Measurements from ENCODE around the gene KRT33B.

KRT33B gene

GRCh38 chr17:41345992-41346391 is 23.6 kb downstream of the KRT33B start:
- DNase-seq = no peak

GRCh38 chr17:41343029-41343428 is 26.6 kb downstream of the KRT33B start:
- no peak for DNase-seq

DNA sequence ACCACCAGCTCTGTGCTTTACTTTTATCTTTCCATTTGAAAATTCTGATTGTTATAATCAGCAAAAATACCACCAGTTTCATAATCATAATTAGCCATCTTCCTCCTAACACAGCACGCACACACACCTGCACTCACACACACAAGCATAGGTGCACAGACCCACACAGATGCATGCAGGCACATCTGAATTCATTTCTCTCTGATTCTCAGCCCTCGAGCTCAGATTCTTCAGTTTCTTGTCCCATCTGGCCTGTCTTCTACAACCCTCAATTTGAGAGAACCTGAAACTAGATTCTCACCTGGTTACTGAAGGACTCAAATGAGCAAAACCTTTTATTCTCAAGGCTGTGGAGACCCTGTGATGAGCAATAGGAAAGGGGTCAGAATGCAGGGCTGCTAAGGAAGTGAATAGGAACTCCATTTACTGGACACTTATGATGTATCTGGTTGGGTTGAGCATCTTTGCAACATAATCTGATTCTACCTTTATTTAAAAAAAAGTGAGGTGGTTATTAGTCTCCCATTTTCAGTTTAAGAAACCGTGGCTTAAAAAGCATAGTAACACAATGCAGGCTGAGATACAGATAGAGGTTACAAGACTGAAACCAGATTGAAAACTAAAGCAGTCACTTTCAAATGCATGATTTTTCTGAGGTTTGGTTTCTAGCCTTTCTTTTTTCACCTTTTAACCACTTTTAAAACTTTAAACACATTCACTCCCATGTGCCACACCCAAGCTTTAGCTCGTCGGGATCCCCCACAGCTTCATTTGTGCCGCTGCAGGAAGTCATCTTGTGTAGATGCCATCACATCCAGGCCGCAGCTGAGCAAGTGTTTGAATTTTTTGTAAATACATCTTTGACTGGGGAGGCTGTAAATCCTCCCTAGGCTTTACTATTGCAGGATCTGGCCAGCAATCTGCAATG is 28.4 kb downstream of the KRT33B start:
- DNase-seq = no peak

DNA sequence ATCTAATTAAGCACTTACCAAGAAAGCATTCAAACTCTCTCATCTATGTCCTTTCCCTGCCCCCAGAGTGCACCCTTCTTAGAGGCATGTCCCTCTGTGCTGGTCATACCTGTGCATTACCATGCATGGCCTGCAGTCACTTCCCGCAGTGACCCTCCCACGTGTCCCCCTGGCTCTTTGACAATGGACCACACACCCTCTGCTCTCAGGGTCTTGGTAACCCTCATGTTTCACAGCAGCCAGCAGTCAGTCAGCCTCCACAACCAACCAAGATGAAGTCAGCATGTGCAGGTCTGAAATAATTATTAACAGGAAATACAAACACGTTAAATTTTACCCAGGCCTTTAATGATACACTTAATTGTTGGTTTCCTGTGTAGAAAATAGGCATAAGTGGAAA is 29.1 kb downstream of the KRT33B start:
- DNase-seq = no peak

DNA sequence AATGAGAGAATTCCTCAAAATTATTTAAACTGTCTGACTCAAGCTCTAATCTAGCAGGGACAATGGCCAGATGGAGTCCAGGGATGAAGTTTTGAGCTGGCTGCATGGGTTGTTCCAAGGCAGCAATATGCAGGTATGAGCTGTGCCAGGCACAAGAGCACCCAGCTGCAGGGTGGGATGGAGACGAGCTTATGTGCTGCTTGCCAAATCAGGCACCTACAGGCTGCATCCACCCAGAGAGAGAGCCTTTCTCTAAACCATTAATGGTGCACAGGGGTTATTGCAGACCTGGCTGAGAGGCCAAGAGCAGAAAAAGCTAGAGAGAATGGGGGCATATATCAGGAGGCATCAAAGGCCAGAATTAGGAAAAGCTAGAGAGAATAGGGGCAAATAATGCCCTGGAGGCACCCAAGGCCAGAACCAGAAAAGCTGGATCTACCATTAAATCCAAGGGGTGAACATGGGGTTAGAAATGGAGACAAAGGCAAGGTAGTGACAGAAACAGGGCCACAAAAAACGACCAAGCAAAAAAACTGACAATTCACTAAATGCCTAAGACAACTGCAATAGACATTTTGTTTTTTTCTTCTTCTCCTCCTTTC is 29.9 kb downstream of the KRT33B start:
- no peak for DNase-seq

- no peak for DNase-seq
Measured at GRCh38 chr17:41338961-41339485, 30.6 kb downstream of the KRT33B start.

DNA sequence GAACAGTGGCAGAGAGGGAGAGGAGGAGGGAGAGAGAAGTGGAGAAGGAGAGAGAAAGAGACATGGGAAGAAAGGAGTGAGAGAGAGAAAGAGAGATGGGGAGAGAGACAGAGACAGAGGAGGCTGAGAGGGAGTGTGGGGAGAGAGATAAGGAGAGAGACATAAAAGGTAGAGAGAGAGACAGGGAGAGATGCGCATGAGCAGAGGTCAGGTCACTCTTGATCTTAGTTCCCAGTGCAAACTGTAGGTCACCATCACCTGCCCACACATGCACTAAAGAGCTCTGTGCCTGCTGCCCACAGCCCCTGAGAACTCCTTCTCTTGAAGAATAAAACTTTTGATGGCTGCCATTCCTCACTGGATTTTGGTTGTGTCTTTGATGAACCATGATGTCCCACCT is 33.9 kb downstream of the KRT33B start:
- DNase-seq = no peak

DNA sequence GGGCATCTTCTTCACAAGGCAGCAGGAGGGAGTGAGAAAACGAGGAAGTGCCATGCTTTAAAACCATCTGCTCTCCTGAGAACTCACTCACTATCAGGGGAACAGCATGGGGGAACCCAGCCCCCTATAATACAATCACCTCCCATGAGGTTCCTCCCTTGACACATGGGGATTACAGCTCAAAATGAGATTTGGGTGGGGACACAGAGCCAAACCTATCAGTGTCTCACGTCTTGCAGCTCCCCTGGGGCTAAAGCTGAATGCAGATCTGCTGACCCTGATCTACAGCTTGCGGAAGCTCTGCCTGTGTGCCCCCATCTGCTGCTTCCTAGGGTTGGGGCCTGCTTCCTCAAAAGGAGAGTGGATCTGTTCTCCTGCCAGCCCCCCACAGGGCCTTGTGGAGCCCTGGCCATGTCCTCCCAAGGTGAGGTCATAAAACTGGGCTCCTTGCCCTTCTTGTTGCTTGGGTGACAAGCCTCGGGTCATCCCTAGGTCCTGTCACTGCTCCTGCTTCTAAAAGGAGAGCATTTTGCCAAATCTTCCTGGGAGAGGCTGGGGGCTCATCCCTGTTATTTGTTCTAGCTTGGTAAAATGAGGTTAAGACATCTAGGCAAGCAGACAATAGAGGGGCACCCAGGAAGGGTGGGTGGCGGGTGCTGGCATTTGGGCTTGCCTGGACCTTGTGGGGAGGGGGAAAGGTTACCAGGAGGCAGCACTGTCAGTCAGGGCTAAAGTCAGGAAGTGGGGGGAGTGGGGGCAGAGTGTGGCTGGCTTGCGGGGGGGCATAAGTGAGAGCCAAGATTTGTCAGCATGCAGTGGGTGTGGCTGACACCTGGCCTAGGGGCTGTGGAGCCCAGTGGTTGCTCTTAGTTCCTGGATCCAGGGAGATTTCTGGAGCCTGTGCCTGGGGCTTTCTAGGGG is 35.0 kb downstream of the KRT33B start:
- DNase-seq = no peak

GRCh38 chr17:41333836-41334235 is 35.8 kb downstream of the KRT33B start:
- no peak for DNase-seq

DNA sequence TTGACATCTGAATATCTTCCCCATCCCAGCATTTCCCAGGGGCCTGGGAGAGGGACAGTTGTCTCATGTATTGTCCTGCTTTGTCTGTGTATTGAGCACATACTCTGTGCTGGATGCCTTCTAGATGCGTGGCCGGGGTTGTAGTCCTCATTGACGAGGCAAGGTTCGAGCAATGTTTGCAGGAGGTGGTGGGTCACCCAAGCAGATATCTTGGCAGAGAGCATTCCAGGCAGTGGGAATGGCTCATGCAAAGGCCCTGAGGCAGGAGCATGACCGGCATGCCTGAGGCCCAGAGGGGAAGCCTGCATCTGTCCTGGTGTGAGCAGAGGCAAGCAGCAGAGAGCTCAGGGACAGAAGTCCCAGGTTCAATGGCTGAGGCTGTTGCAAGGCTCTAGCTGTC is 36.5 kb downstream of the KRT33B start:
- DNase-seq = no peak

DNA sequence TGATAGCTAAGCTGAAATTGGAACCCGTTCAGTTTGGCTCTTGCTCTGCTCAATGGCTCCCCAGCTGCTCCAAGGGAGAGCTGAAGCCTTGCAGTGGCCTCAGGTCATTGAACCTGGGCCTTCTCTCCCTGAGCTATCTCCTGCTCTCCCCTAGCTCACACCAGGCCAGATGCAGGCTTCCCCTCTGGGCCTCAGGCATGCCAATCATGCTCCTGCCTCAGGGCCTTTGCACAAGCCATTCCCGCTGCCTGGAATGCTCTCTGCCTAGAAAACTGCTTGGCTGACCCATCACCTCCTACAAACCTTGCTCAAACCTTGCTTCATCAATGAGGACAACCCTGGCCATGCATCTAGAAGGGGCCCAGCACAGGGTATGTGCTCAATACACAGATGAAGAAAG is 37.4 kb downstream of the KRT33B start:
- no peak for DNase-seq

GRCh38 chr17:41331606-41332005 is 38.0 kb downstream of the KRT33B start:
- no peak for DNase-seq

DNA sequence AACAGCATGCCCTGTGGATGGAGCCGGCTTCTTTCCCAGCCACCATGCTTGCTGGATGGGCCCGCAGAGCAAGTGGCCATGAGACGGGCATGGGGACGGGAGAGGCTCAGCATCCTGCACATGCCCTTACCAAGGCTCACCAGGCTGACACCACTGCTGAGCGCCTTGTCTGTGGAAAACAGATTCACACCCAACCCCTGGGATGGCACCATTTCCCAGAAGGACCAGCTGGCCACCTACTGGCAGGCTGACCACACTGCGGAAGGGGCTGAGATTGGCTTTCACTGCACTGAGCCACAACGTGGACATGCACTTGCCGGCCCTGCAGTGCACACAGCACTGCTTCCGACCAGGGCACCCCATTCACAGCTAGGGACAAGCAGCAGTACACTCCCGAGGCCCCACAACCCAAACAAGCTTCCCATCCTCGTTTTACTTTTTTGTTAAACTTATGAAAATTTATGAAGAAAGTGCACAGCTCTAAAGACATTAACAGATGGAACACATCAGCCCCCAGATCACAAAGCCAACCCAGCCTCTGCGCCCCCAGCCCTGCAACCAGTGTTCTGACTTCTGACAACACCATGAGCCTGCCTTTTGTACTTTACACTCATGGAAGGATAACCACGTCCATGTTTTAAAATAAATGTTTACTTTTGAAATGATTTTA is 40.2 kb downstream of the KRT33B start:
- DNase-seq = peak; percentile 71

DNA sequence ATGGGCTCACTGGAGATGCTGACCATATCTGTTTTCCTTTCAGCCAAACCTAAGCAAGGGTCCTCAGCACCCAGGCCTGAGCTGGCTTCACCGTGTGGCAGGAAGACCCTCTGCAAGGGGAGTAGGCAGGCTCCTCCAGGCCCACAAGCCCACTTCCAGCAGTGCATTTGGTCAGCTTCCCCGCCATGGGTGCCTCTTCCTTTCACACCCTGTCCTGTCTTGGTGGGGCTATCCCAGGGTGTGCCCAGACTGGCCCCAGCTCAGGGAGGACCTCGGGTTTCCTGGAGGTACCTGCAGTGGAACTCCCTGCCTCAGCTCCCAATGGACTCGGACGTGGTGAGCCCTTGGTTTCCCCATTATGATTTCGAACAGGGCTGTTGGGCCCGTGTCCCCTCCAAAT is 41.4 kb downstream of the KRT33B start:
- DNase-seq = no peak

DNA sequence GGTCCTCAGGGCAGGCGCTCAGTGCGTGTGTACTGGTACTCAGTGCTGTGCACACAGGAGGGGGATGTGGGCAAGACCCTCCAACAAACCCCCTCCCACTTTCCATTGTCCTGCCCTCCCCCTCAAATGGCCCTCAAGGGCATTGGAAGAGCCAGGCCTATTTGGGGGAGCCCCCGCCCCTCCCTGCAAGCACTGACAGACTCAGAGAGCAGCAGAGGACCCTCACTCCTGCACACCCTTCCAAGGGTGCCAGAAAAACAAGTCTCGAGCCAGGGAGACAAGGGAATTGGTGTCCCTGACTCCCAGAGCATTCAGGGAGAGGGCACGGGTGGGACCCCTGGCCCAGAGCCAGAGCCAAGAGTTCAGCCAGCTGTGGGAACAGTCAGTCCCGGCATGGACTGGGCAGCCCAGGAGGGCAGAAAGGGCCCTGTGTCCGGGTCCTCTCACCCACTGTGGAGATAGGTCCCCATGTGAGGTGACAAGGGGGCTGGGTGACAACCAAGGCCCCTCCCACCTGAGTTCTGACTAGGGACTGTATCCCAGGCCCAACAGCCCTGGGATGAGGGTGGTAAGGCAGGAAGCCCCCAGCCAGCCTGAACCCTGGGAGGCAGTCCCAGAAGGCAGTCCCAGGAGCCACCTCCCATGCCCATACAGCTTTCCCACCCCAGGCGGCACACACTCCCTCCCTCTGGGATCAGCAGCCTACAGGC is 42.0 kb downstream of the KRT33B start:
- DNase-seq = no peak

DNA sequence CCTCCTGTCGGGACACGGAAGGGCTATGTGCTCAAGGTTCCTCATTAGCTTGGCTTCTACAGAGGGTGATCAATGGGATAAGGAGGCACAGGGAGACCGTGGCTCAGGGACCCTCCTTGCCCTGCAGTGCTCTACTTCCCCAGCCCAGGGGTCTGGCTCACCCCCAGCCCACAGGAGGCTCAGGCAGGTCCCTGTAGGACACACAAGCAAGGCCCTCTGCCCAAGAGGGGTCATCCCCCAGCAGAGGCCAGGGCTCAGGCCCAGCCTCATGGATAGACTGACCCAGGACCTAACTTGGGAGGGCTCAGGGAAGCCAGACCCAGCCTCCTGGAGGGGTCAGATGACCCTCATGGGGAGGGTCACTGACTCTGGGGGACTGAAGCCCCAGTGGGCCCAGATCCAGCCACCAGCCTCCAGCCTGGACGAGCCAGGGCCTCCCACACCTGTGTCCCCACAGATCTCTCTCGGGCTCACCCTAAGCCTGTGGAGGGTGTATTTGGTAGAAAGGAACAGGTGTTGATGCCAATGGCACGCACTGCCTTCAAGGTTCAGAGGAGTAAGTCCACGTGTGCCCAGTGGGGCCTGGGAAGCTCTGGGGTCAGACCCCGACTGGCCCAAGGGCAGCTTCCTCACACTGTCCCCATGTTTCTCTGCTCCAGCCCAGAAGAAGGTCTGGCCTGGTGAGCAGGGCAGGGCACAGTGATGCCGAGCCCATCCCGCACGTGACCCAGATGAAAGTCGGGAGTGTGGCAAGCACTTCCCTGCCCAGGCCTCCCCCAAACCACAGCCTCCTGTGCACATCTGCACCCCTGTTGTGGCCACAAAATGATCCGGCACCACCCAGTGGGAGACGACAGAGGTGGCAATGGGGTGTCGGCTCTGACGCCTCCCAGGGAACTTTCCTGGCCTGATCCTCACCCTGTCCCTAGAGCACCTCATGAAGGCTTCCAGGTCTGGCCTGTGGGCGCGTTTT is 43.2 kb downstream of the KRT33B start:
- DNase-seq = no peak

GRCh38 chr17:41325611-41326010 is 44.0 kb downstream of the KRT33B start:
- DNase-seq = no peak

DNA sequence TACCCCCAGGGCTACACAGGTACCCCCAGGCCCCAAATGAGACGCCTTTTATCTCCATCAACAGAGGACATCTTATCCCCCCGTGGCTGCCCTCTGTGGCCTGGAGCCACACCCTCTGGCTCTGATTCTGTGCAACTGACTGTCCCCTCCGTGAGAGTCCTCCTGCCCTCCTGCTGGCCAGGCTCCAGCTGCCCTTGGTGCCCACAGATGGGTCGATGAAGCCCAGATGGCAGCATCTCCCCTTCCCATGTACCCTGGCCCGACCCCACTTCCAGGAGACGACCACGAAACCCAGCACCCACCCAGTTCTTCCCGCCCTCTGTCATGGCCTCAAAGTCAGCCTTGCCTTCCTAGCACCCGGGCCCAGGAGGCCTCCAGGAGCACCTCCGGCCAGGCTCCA is 44.5 kb downstream of the KRT33B start:
- DNase-seq = no peak

GRCh38 chr17:41324180-41325075 is 45.2 kb downstream of the KRT33B start:
- no peak for DNase-seq
